PC-9 (cell line): ENCODE measurements around the gene SLC45A3. TPM values are rescaled to one million over a fixed set of nuclear protein-coding genes. Genes with fewer than 3 reads are reported as not detected.

Experiments
- BruUV-seq: library from RNA; stranded (reverse); fragments of 400-500 nt; replicated peaks from 2 replicates; lab custom pipeline; 2021; lab: Mats Ljungman, UMichigan
- CTCF ChIA-PET: fragments of 300-600 bp; sonication (Branson Sonifier 250); formaldehyde crosslinking; loops from one replicate; lab custom pipeline; 2022; ENCODE audit warnings: antibody characterized with exemption; lab: Charles Lee
- POLR2A ChIA-PET: fragments of 300-600 bp; sonication (Branson Sonifier 250); formaldehyde crosslinking; loops from one replicate; lab custom pipeline; 2022; ENCODE audit warnings: antibody characterized with exemption; ENCODE audit not compliant: unreplicated experiment; lab: Charles Lee
- DNase-seq, 2 experiments: peaks; one replicate each; pipeline versions ENCODE4 v3.0.0 to v3.0.0-alpha.2; 2015 to 2022; ENCODE audit warnings: mixed read lengths in 1 of 2
- H2AFZ ChIP-seq: fragments of 200-600 bp; sonication (generic); 2 replicates; pipeline ENCODE4 v1.8.1; 2017; ENCODE audit warnings: antibody characterized with exemption
- H3F3A ChIP-seq: fragments of 200-600 bp; sonication (generic); 2 replicates; pipeline ENCODE4 v1.8.1; 2017; ENCODE audit warnings: antibody characterized with exemption, mild to moderate bottlenecking, low read depth; ENCODE audit not compliant: insufficient read depth
- H3K27ac ChIP-seq: fragments of 200-600 bp; sonication (generic); 2 replicates; pipeline ENCODE4 v1.6.1; 2016; ENCODE audit warnings: mixed run types
- H3K27me3 ChIP-seq: fragments of 200-600 bp; sonication (generic); 2 replicates; pipeline ENCODE4 v1.6.1; 2016; ENCODE audit warnings: low read depth, mixed run types; ENCODE audit not compliant: insufficient read depth
- H3K36me3 ChIP-seq: fragments of 200-600 bp; sonication (generic); 2 replicates; pipeline ENCODE4 v1.6.1; 2016; ENCODE audit warnings: low read depth, mixed run types
- H3K4me1 ChIP-seq: fragments of 200-600 bp; sonication (generic); replicated peaks from 2 replicates; pipeline ENCODE4 v1.6.1; 2016; ENCODE audit warnings: mixed run types; ENCODE audit not compliant: insufficient read depth
- H3K4me2 ChIP-seq: fragments of 200-600 bp; sonication (generic); 2 replicates; pipeline ENCODE4 v1.6.1; 2017; ENCODE audit warnings: mixed run types
- H3K4me3 ChIP-seq: fragments of 200-600 bp; sonication (generic); 2 replicates; pipeline ENCODE4 v1.6.1; 2016; ENCODE audit warnings: mixed run types
- H3K79me2 ChIP-seq: fragments of 200-600 bp; sonication (generic); 2 replicates; pipeline ENCODE4 v1.6.1; 2017; ENCODE audit warnings: low read depth, mixed run types
- H3K9me2 ChIP-seq: fragments of 200-600 bp; sonication (generic); 2 replicates; pipeline ENCODE4 v1.8.1; 2017; ENCODE audit warnings: mild to moderate bottlenecking; ENCODE audit not compliant: insufficient read depth
- H3K9me3 ChIP-seq: fragments of 200-600 bp; sonication (generic); 2 replicates; pipeline ENCODE4 v1.8.1; 2016; ENCODE audit warnings: low read depth; ENCODE audit not compliant: insufficient read depth
- H4K20me1 ChIP-seq: fragments of 200-600 bp; sonication (generic); 2 replicates; pipeline ENCODE4 v1.8.1; 2017; ENCODE audit not compliant: insufficient read depth
- CTCF ChIP-seq: fragments of 200-600 bp; sonication (generic); conservative IDR thresholded peaks from 2 replicates; pipeline ENCODE4 v1.6.1; 2017; ENCODE audit warnings: mixed run types, antibody characterized with exemption, mild to moderate bottlenecking, moderate library complexity
- EZH2 ChIP-seq: fragments of 200-600 bp; sonication (generic); IDR thresholded peaks from 2 replicates; pipeline ENCODE4 v1.8.0; 2017; ENCODE audit warnings: antibody characterized with exemption, low read depth
- intact Hi-C: fragments of 100-400 bp; cut with micrococcal nuclease; formaldehyde crosslinking; loops from one replicate; pipeline ENCODE4 v1.10.0; 2022; ENCODE audit not compliant: unreplicated experiment
- total RNA-seq: library from RNA; stranded (reverse); gene quantifications from 2 replicates; pipeline ENCODE4 v1.2.3, GENCODE V29; 2021

The SLC45A3 gene
- total RNA-seq, 1 experiment from 2014 or later: 19.9 TPM

GRCh38 chr1:205681364-205681763, 1.1 kb upstream of the SLC45A3 start:
- Histone ChIP-seq H3F3A (peaks cover 12% of the 10 kb centered on the region), H3K27ac (peak overlapping the region; percentile 45), H3K4me1 (peaks cover 37% of the 10 kb centered on the region), H2AFZ (no peak overlapping the region), H3K27me3 (no peaks in the 10 kb centered on the region), H3K9me3 (no peaks in the 10 kb centered on the region), H3K9me2 (no peaks in the 10 kb centered on the region), H3K36me3 (no peaks in the 10 kb centered on the region), H3K4me3 (peak overlapping the region; percentile 63), H3K4me2 (peak overlapping the region; percentile 79), H3K79me2 (peaks cover 36% of the 10 kb centered on the region), H4K20me1 (no peaks in the 10 kb centered on the region; the same call in 1 of the 2 replicates)
- TF ChIP-seq EZH2 (no peak), CTCF (no peak)
- ChIA-PET POLR2A (no interaction called here), CTCF (no interaction called here)
- BruUV-seq: no TSS peak
- intact Hi-C loops: no loop called here
- peak in 1 of 2 experiments; percentile 82 for DNase-seq

GRCh38 chr1:205678286-205679111, 1.8 kb downstream of the SLC45A3 start:
- no peak overlapping the region; the same call in 1 of the 2 replicates for H3K27ac ChIP-seq
- intact Hi-C loops: no loop called here
- no peaks in the 10 kb centered on the region for H3K27me3 ChIP-seq
- peaks cover 22% of the 10 kb centered on the region for H3F3A ChIP-seq
- H3K9me2 ChIP-seq: no peaks in the 10 kb centered on the region
- no peaks in the 10 kb centered on the region; the same call in 1 of the 2 replicates for H3K36me3 ChIP-seq
- BruUV-seq: no TSS peak
- no peaks in the 10 kb centered on the region for H3K9me3 ChIP-seq
- DNase-seq: no peak
- H4K20me1 ChIP-seq: no peaks in the 10 kb centered on the region; the same call in 1 of the 2 replicates
- peaks cover 59% of the 10 kb centered on the region for H3K79me2 ChIP-seq
- POLR2A ChIA-PET: interaction anchor here (0.5 kb wide), 1 partner anchor 17 kb away, joined by 9 read pairs; no protein-coding TSS in a partner anchor
- peak overlapping the region; percentile 79 for H3K4me2 ChIP-seq
- peak overlapping the region; percentile 63 for H3K4me3 ChIP-seq
- TF ChIP-seq EZH2 (no peak), CTCF (no peak)
- CTCF ChIA-PET: interaction anchor here (1.4 kb wide), 1 partner anchor 33 kb away, joined by 3 read pairs; no protein-coding TSS in a partner anchor
- H3K4me1 ChIP-seq: peaks cover 40% of the 10 kb centered on the region
- H2AFZ ChIP-seq: 0 out of 2 replicates have a peak overlapping the region, but pooled peaks have one; percentile 91

- no peak overlapping the region for H3K27ac ChIP-seq
- H3K4me3 ChIP-seq: no peak overlapping the region
- no peak overlapping the region for H2AFZ ChIP-seq
- H3K4me2 ChIP-seq: peak overlapping the region; percentile 20; the same call in 1 of the 2 replicates
- peaks cover 54% of the 10 kb centered on the region for H3K4me1 ChIP-seq
- H3K9me3 ChIP-seq: no peaks in the 10 kb centered on the region
- H3K27me3 ChIP-seq: no peaks in the 10 kb centered on the region
- H3K79me2 ChIP-seq: peaks cover 71% of the 10 kb centered on the region
- no peaks in the 10 kb centered on the region; the same call in 1 of the 2 replicates for H3K36me3 ChIP-seq
- intact Hi-C loops: no loop called here
- no peaks in the 10 kb centered on the region; the same call in 1 of the 2 replicates for H4K20me1 ChIP-seq
- no peak for TF ChIP-seq EZH2
- no peak for TF ChIP-seq CTCF
- BruUV-seq: TSS peak; percentile 5
- CTCF ChIA-PET: no interaction called here
- DNase-seq: no peak
- H3K9me2 ChIP-seq: no peaks in the 10 kb centered on the region
- peaks cover 35% of the 10 kb centered on the region for H3F3A ChIP-seq
- POLR2A ChIA-PET: no interaction called here
Measured at GRCh38 chr1:205677167-205677566, 3.1 kb downstream of the SLC45A3 start.
